Caco-2 (cell line): Measurements from ENCODE around the gene ATG10. TPM values are rescaled to one million over a fixed set of nuclear protein-coding genes. Genes with fewer than 3 reads are reported as not detected.
A peak's percentile ranks its signal among the peaks of the same experiment; 100 is the strongest.

Source experiments
- BruUV-seq: library from RNA; stranded (reverse); fragments of 400-500 nt; replicated peaks from 2 replicates; lab custom pipeline; 2021; lab: Mats Ljungman, UMichigan
- CTCF ChIA-PET: fragments of 300-600 bp; sonication (Branson Sonifier 250); formaldehyde crosslinking; loops from one replicate; lab custom pipeline; 2022; ENCODE audit warnings: antibody characterized with exemption; lab: Charles Lee
- POLR2A ChIA-PET: fragments of 300-600 bp; sonication (Branson Sonifier 250); formaldehyde crosslinking; loops from one replicate; lab custom pipeline; 2022; ENCODE audit warnings: antibody characterized with exemption; lab: Charles Lee
- DNase-seq, 2 experiments: peaks; one replicate each; pipeline versions ENCODE4 v3.0.0 to v3.0.0-alpha.2; 2020 to 2022
- H3K27me3 ChIP-seq: replicated peaks from 2 replicates; pipeline ENCODE4 v1.6.0; 2011; ENCODE audit warnings: low read length; ENCODE audit not compliant: control insufficient read depth, insufficient read depth
- H3K36me3 ChIP-seq: 2 replicates; pipeline ENCODE4 v1.5.1; 2011; ENCODE audit warnings: low read length; ENCODE audit not compliant: control insufficient read depth, insufficient read depth
- H3K4me1 ChIP-seq: fragments of 250-450 bp; sonication (Bioruptor Pico); 2 replicates; pipeline ENCODE4 v1.5.1; 2020; ENCODE audit warnings: mild to moderate bottlenecking
- H3K4me3 ChIP-seq: 2 replicates; pipeline ENCODE4 v1.5.1; 2011; ENCODE audit warnings: low read depth, mild to moderate bottlenecking, control low read depth, low read length
- H3K9me3 ChIP-seq: fragments of 250-450 bp; sonication (Bioruptor Pico); 2 replicates; pipeline ENCODE4 v1.5.1; 2020; ENCODE audit warnings: mild to moderate bottlenecking, moderate library complexity
- H3K27ac Mint-ChIP-seq: one replicate; pipeline ENCODE4 v1.8.0; 2022; ENCODE audit warnings: mixed read lengths; ENCODE audit not compliant: unreplicated experiment
- H3K27me3 Mint-ChIP-seq: one replicate; pipeline ENCODE4 v1.8.0; 2022; ENCODE audit warnings: mixed read lengths; ENCODE audit not compliant: insufficient read depth, unreplicated experiment
- H3K36me3 Mint-ChIP-seq: one replicate; pipeline ENCODE4 v1.8.0; 2022; ENCODE audit warnings: mild to moderate bottlenecking, mixed read lengths; ENCODE audit not compliant: insufficient read depth, unreplicated experiment
- H3K4me1 Mint-ChIP-seq: one replicate; pipeline ENCODE4 v1.8.0; 2022; ENCODE audit warnings: low read depth, mixed read lengths; ENCODE audit not compliant: unreplicated experiment
- H3K4me3 Mint-ChIP-seq: one replicate; pipeline ENCODE4 v1.8.0; 2022; ENCODE audit warnings: mild to moderate bottlenecking, moderate library complexity, mixed read lengths; ENCODE audit not compliant: unreplicated experiment
- H3K9me3 Mint-ChIP-seq: one replicate; pipeline ENCODE4 v1.8.0; 2022; ENCODE audit warnings: mixed read lengths; ENCODE audit not compliant: unreplicated experiment
- intact Hi-C: fragments of 100-400 bp; cut with micrococcal nuclease; formaldehyde crosslinking; loops from one replicate; pipeline ENCODE4 v1.10.0; 2022; ENCODE audit not compliant: unreplicated experiment
- total RNA-seq: library from RNA; stranded (reverse); gene quantifications from 2 replicates; pipeline ENCODE4 v1.2.3, GENCODE V29; 2022
- TF ChIP-seq, protein P1 (sequence below), 2 experiments: fragments of 200-600 bp in 1 of 2; IDR thresholded peaks; 1 replicate in 1 of 2; 2 replicates in 1 of 2; pipeline versions ENCODE4 v1.5.1 to v1.8.0; 2011 to 2022; ENCODE audit warnings: antibody characterized with exemption in 1 of 2, control low read depth in 1 of 2, inconsistent platforms in 1 of 2, low read depth in 1 of 2, low read length in 1 of 2, mild to moderate bottlenecking in 1 of 2, moderate library complexity in 1 of 2; ENCODE audit not compliant: insufficient read depth in 1 of 2, severe bottlenecking in 1 of 2, unreplicated experiment in 1 of 2

The ATG10 gene
- total RNA-seq, 1 experiment from 2014 or later: 5.8 TPM

DNA sequence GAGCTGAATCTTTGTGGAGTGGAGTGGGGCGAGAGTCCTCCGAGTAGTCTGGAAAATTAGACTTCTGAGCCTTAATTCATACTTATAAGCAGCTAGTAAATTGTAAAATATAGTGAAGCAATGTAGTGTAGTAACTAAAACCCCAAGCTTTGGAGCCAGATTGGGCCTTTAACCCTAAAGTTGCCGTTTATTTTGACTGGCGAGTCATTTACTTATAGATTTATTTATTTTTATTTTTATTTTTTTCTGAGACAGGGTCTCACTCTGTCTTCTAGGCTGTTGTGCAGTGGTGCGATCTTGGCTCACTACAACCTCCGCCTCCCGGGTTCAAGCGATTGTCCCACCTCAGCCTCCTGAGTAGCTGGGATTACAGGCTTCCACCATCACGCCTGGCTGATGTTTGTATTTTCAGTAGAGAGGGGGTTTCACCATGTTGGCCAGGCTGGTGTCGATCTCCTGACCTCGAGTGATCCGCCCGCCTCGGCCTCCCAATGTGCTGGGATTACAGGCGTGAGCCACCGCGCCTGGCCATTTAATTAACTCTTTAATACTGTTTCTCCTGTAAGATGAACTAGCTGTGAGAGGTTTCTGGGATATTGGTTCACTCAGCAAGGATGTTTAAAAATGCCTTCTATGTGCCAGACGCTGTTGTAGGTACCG lies 307.0 kb downstream of the ATG10 start:
- Mint-ChIP-seq H3K4me1 (peaks cover 13% of the 10 kb centered on the region), H3K36me3 (peaks cover 49% of the 10 kb centered on the region), H3K27me3 (no peaks in the 10 kb centered on the region), H3K9me3 (no peaks in the 10 kb centered on the region), H3K27ac (peak overlapping the region; percentile 99), H3K4me3 (peak overlapping the region; percentile 87)
- Histone ChIP-seq H3K4me1 (0 out of 2 replicates have a peak, but pooled peaks cover 3% of the 10 kb centered on the region), H3K9me3 (no peaks in the 10 kb centered on the region), H3K27me3 (no peaks in the 10 kb centered on the region), H3K4me3 (peak overlapping the region; percentile 85), H3K36me3 (peaks cover 6% of the 10 kb centered on the region)
- intact Hi-C loops: no loop called here
- BruUV-seq: TSS peak; percentile 91
- no peak for DNase-seq
- ChIA-PET POLR2A (interaction anchor here (0.5 to 1.0 kb wide), 2 partner anchors 129 to 156 kb away, joined by 3 read pairs; no protein-coding TSS in a partner anchor), CTCF (no interaction called here)
- TF ChIP-seq, protein P1, sequence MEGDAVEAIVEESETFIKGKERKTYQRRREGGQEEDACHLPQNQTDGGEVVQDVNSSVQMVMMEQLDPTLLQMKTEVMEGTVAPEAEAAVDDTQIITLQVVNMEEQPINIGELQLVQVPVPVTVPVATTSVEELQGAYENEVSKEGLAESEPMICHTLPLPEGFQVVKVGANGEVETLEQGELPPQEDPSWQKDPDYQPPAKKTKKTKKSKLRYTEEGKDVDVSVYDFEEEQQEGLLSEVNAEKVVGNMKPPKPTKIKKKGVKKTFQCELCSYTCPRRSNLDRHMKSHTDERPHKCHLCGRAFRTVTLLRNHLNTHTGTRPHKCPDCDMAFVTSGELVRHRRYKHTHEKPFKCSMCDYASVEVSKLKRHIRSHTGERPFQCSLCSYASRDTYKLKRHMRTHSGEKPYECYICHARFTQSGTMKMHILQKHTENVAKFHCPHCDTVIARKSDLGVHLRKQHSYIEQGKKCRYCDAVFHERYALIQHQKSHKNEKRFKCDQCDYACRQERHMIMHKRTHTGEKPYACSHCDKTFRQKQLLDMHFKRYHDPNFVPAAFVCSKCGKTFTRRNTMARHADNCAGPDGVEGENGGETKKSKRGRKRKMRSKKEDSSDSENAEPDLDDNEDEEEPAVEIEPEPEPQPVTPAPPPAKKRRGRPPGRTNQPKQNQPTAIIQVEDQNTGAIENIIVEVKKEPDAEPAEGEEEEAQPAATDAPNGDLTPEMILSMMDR (IDR thresholded peaks at IDR 0.05; ENCODE audit: insufficient read depth in 1 of 2, low read depth in 1 of 2, low read length in 1 of 2, severe bottlenecking in 1 of 2, unreplicated experiment in 1 of 2): no peak

DNA sequence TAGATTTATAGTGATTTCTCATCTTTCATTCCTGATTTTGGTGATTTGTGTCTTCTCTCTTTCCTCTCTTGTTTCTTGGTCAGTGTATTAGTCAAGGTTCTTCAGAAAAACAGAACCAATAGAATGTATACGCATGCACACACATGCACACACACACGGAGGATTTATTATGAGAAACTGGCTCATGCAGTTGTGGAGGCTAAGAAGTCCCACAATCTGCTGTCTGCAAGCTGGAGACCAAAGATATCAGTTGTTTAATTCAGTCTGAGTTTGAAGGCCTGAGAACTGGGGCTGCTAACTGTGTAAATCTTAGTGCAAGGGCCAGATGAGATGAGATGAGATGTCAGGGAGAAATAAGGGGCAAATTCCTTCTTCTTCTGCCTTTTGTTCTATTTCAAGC lies 312.1 kb downstream of the ATG10 start:
- CTCF ChIA-PET: no interaction called here
- Mint-ChIP-seq H3K4me1 (peaks cover 13% of the 10 kb centered on the region), H3K27ac (no peak overlapping the region), H3K4me3 (no peak overlapping the region), H3K9me3 (no peaks in the 10 kb centered on the region), H3K27me3 (no peaks in the 10 kb centered on the region), H3K36me3 (no peaks in the 10 kb centered on the region)
- intact Hi-C loops: no loop called here
- no TSS peak for BruUV-seq
- POLR2A ChIA-PET: no interaction called here
- Histone ChIP-seq H3K9me3 (no peaks in the 10 kb centered on the region), H3K27me3 (no peaks in the 10 kb centered on the region), H3K4me1 (no peaks in the 10 kb centered on the region), H3K36me3 (no peaks in the 10 kb centered on the region), H3K4me3 (no peak overlapping the region)
- DNase-seq: no peak
- TF ChIP-seq, protein P1 (IDR thresholded peaks at IDR 0.05; ENCODE audit: insufficient read depth in 1 of 2, low read depth in 1 of 2, low read length in 1 of 2, severe bottlenecking in 1 of 2, unreplicated experiment in 1 of 2): no peak

DNA sequence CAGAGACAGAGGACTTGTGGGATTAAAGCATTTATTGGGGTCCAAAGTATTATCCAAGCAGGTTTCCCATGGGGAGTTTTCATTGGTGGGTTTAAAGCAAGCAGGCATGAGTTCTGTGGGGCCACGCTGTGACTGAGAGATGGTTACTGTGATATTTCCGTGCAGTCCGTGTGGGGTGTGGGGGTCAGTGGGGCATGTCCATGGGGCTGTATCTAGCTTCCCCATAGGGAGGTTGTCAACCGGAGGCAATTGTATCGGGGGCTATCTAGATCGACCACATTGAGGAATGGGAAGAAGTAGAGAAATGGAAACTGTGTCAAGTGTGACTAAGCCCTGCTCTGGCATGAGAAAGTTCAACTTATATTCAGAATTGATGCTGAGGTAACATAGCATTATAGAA lies 313.4 kb downstream of the ATG10 start:
- Histone ChIP-seq H3K9me3 (no peaks in the 10 kb centered on the region), H3K36me3 (no peaks in the 10 kb centered on the region), H3K4me1 (no peaks in the 10 kb centered on the region), H3K4me3 (no peak overlapping the region), H3K27me3 (no peaks in the 10 kb centered on the region)
- ChIA-PET POLR2A (no interaction called here), CTCF (no interaction called here)
- Mint-ChIP-seq H3K9me3 (no peaks in the 10 kb centered on the region), H3K4me3 (no peak overlapping the region), H3K27ac (no peak overlapping the region), H3K36me3 (no peaks in the 10 kb centered on the region), H3K4me1 (peaks cover 3% of the 10 kb centered on the region), H3K27me3 (no peaks in the 10 kb centered on the region)
- TF ChIP-seq, protein P1 (IDR thresholded peaks at IDR 0.05; ENCODE audit: insufficient read depth in 1 of 2, low read depth in 1 of 2, low read length in 1 of 2, severe bottlenecking in 1 of 2, unreplicated experiment in 1 of 2): no peak
- BruUV-seq: no TSS peak
- intact Hi-C loops: no loop called here
- DNase-seq: no peak
